Transverse colon (tissue), 4 donors: ENCODE results near the gene TAX1BP1. TPM values are rescaled to one million over a fixed set of nuclear protein-coding genes. Genes with fewer than 3 reads are reported as not detected.

Experiments used
- DNase-seq: peaks from one replicate; pipeline ENCODE4 v3.0.0-alpha.2; 2019
- H3K27ac ChIP-seq, 4 donors: fragments of 200-600 bp; sonication (generic); 2 replicates each; pipeline ENCODE4 v1.5.1; 2016 to 2018; ENCODE audit warnings: inconsistent platforms in 4 of 4
- H3K27me3 ChIP-seq: fragments of 200-600 bp; sonication (generic); 2 replicates; pipeline ENCODE4 v1.5.1; 2017; ENCODE audit warnings: inconsistent platforms
- H3K36me3 ChIP-seq, 4 donors: fragments of 200-600 bp; sonication (generic); 2 replicates each; pipeline ENCODE4 v1.5.1; 2017 to 2019; ENCODE audit warnings: inconsistent platforms in 4 of 4
- H3K4me1 ChIP-seq, 4 donors: fragments of 200-600 bp; sonication (generic); 2 replicates each; pipeline ENCODE4 v1.5.1; 2017 to 2020; ENCODE audit warnings: inconsistent platforms in 4 of 4
- H3K4me3 ChIP-seq, 4 donors: fragments of 200-600 bp; sonication (generic); 1 replicate in 1 of 4; 2 replicates in 3 of 4; pipeline versions ENCODE4 v1.5.1 to v1.6.1; 2017 to 2019; ENCODE audit warnings: inconsistent platforms in 4 of 4
- H3K9me3 ChIP-seq, 2 donors: fragments of 200-600 bp; sonication (generic); 2 replicates each; pipeline ENCODE4 v1.5.1; 2017 to 2019; ENCODE audit warnings: inconsistent platforms in 2 of 2
- CTCF ChIP-seq, 5 experiments: fragments of 200-600 bp in 3 of 5; fragments of 450-650 bp in 2 of 5; sonication (generic) in 3 of 5; IDR thresholded peaks; 1 replicate in 2 of 5; 2 replicates in 3 of 5; pipeline ENCODE4 v1.5.1; 2016 to 2017; ENCODE audit warnings: antibody characterized with exemption in 5 of 5, inconsistent platforms in 3 of 5, mild to moderate bottlenecking in 2 of 5, moderate library complexity in 1 of 5
- EP300 ChIP-seq: sonication (generic); formaldehyde crosslinking; IDR thresholded peaks from one replicate; pipeline ENCODE4 v1.6.1; 2017; ENCODE audit warnings: antibody characterized with exemption, low read depth
- POLR2A ChIP-seq: fragments of 450-650 bp; IDR thresholded peaks from one replicate; pipeline ENCODE4 v1.6.1; 2016; ENCODE audit warnings: antibody characterized with exemption, mild to moderate bottlenecking, moderate library complexity
- POLR2AphosphoS5 ChIP-seq, 3 donors: sonication (generic); formaldehyde crosslinking; IDR thresholded peaks; one replicate each; pipeline ENCODE4 v1.6.1; 2016; ENCODE audit warnings: antibody characterized with exemption in 3 of 3
- WGBS, 2 donors: methylation state at CpG; one replicate each; pipeline ENCODE4 v1.1.5; 2018; ENCODE audit warnings: low coverage in 1 of 2; 5-methylcytosine and 5-hydroxymethylcytosine counted together
- in situ Hi-C, 4 donors: fragments of 200-750 bp; cut with MboI; loops; one replicate each; pipeline versions ENCODE4 v1.15.0 to v1.15.1; 2017; ENCODE audit warnings: low sequenced_read_pairs in 3 of 4, low pct_ligation_motif_present in 1 of 4, low pct_unique_long_range_greater_than_20kb in 1 of 4
- intact Hi-C: fragments of 100-400 bp; cut with DNase I; formaldehyde crosslinking; loops from one replicate; pipeline ENCODE4 v1.15.1; 2023; ENCODE audit warnings: low total_unique reads
- total RNA-seq, 4 donors: library from RNA; depleted of rRNA; stranded (reverse); fragments of >200 nt; gene quantifications; one replicate each; pipeline ENCODE4 v1.1.0, GENCODE V29; 2016

TAX1BP1 gene
- total RNA-seq, 4 donors from 2014 or later: 67.9 to 133 (median 123) TPM

- peaks cover 0 to 38% (median 4%) of the 10 kb centered on the region in 4 donors for H3K36me3 ChIP-seq
- TF ChIP-seq POLR2AphosphoS5 (IDR thresholded peaks at IDR 0.05): no peak
- no peak for TF ChIP-seq POLR2A
- no peak for TF ChIP-seq CTCF (IDR thresholded peaks at IDR 0.05)
- no peak for TF ChIP-seq EP300
- H3K27me3 ChIP-seq: no peaks in the 10 kb centered on the region
- intact Hi-C loops (no loop called here), in situ Hi-C loops (loop anchor here in 1 of 4 donors (25.0 kb wide), 1 partner anchor 555 kb away; the partner anchor contains the start of gene HOXA13)
- H3K27ac ChIP-seq: no peak overlapping the region
- no peak for DNase-seq
- H3K9me3 ChIP-seq: no peaks in the 10 kb centered on the region
- H3K4me3 ChIP-seq: no peak overlapping the region
- peaks cover 0 to 13% (median 4%) of the 10 kb centered on the region in 4 donors for H3K4me1 ChIP-seq
Observed at GRCh38 chr7:27767374-27767773, 27.4 kb downstream of the TAX1BP1 start.

GRCh38 chr7:27771111-27771510 lies 31.1 kb downstream of the TAX1BP1 start:
- 95 to 100% methylated on average over 2 of the region's 2 CpGs for WGBS, 2 donors
- Histone ChIP-seq H3K4me3 (no peak overlapping the region), H3K27me3 (no peaks in the 10 kb centered on the region), H3K36me3 (peaks cover 0 to 29% (median 4%) of the 10 kb centered on the region in 4 donors), H3K27ac (no peak overlapping the region), H3K4me1 (no peaks in the 10 kb centered on the region), H3K9me3 (no peaks in the 10 kb centered on the region)
- in situ Hi-C loops (loop anchor here in 1 of 4 donors (25.0 kb wide), 1 partner anchor 559 kb away; the partner anchor contains the start of gene HOXA13), intact Hi-C loops (no loop called here)
- TF ChIP-seq EP300: no peak
- TF ChIP-seq CTCF (IDR thresholded peaks at IDR 0.05): no peak
- TF ChIP-seq POLR2AphosphoS5 (IDR thresholded peaks at IDR 0.05): no peak
- TF ChIP-seq POLR2A: no peak
- DNase-seq: no peak

GRCh38 chr7:27774717-27775328 lies 34.9 kb downstream of the TAX1BP1 start:
- in situ Hi-C loops (loop anchor here in 2 of 4 donors (25.0 kb wide), 1 partner anchor 563 kb away; the partner anchor contains the start of gene HOXA13 (in 2 of the 2)), intact Hi-C loops (no loop called here)
- WGBS, 2 donors: 39 to 40% methylated on average over 2 of the region's 2 CpGs

GRCh38 chr7:27775782-27776181 lies 35.8 kb downstream of the TAX1BP1 start:
- H3K4me1 ChIP-seq: no peaks in the 10 kb centered on the region
- WGBS, 2 donors: 87 to 93% methylated on average over 2 of the region's 2 CpGs
- no peak for DNase-seq
- TF ChIP-seq EP300 (no peak), CTCF (IDR thresholded peaks at IDR 0.05) (no peak), POLR2AphosphoS5 (IDR thresholded peaks at IDR 0.05) (no peak), POLR2A (no peak)
- H3K9me3 ChIP-seq: no peaks in the 10 kb centered on the region
- in situ Hi-C loops (loop anchor here in 1 of 4 donors (25.0 kb wide), 1 partner anchor 563 kb away; the partner anchor contains the start of gene HOXA13), intact Hi-C loops (no loop called here)
- H3K27ac ChIP-seq: no peak overlapping the region
- no peak overlapping the region for H3K4me3 ChIP-seq
- H3K36me3 ChIP-seq: peaks cover 0 to 9% (median 0%) of the 10 kb centered on the region in 4 donors
- H3K27me3 ChIP-seq: no peaks in the 10 kb centered on the region

More at GRCh38 chr7:27774717-27775328, 34.9 kb downstream of the TAX1BP1 start:
- Histone ChIP-seq H3K4me3 (no peak overlapping the region), H3K27me3 (no peaks in the 10 kb centered on the region), H3K9me3 (no peaks in the 10 kb centered on the region), H3K36me3 (peaks cover 0 to 19% (median 0%) of the 10 kb centered on the region in 4 donors), H3K4me1 (no peaks in the 10 kb centered on the region), H3K27ac (no peak overlapping the region)
- TF ChIP-seq EP300: no peak
- peak; percentile 46 to 51 (median 49) for TF ChIP-seq CTCF (IDR thresholded peaks at IDR 0.05)
- no peak for DNase-seq
